GM12864 (cell line): ENCODE measurements around the gene PDE1A.

ENCODE experiments used
- DNase-seq: peaks from one replicate; pipeline ENCODE4 v3.0.0-alpha.2; 2011; ENCODE audit warnings: low read depth
- H3K4me3 ChIP-seq: 2 replicates; pipeline ENCODE4 v1.5.1; 2011; ENCODE audit warnings: mild to moderate bottlenecking, low read depth, low read length, control low read depth
- TF ChIP-seq, protein P1 (sequence below): IDR thresholded peaks from 2 replicates; pipeline ENCODE4 v1.5.1; 2011; ENCODE audit warnings: low read depth, mild to moderate bottlenecking, moderate library complexity, low read length, control low read depth, inconsistent platforms; ENCODE audit errors: missing control alignments

Gene PDE1A

DNA sequence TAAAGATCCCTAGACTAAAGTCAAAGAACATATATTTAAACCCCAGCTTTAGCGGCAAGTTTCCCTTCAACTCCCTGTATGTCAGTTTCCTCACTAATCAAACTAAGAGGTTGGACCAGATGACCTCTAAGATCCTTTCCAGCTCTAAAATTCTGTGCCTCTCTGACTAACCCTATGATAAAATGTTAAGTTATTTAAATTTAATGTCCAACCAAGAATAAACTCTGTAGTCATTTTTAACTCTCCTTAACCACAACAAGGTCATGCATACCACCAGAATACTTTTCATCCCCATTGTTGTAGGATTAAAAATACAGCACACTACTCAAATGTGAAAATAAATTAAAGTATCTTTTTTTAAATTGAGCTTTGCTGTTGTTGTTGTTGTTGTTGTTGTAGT, 5.2 kb upstream of the PDE1A start:
- DNase-seq, result no peak
- TF ChIP-seq, protein P1, sequence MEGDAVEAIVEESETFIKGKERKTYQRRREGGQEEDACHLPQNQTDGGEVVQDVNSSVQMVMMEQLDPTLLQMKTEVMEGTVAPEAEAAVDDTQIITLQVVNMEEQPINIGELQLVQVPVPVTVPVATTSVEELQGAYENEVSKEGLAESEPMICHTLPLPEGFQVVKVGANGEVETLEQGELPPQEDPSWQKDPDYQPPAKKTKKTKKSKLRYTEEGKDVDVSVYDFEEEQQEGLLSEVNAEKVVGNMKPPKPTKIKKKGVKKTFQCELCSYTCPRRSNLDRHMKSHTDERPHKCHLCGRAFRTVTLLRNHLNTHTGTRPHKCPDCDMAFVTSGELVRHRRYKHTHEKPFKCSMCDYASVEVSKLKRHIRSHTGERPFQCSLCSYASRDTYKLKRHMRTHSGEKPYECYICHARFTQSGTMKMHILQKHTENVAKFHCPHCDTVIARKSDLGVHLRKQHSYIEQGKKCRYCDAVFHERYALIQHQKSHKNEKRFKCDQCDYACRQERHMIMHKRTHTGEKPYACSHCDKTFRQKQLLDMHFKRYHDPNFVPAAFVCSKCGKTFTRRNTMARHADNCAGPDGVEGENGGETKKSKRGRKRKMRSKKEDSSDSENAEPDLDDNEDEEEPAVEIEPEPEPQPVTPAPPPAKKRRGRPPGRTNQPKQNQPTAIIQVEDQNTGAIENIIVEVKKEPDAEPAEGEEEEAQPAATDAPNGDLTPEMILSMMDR, result no peak
- no peak overlapping the region for H3K4me3 ChIP-seq

GRCh38 chr2:182428476-182428875, 1.6 kb upstream of the PDE1A start:
- no peak overlapping the region for H3K4me3 ChIP-seq
- TF ChIP-seq, protein P1, result no peak
- no peak for DNase-seq

- H3K4me3 ChIP-seq, result no peak overlapping the region
- TF ChIP-seq, protein P1, result no peak
- no peak for DNase-seq
These were observed 536 bp downstream of the PDE1A start for GRCh38 chr2:182426082-182426917.

- no peak overlapping the region for H3K4me3 ChIP-seq
- TF ChIP-seq, protein P1, result no peak
- DNase-seq, result no peak
These were observed 4.0 kb downstream of the PDE1A start for GRCh38 chr2:182422864-182423263.

DNA sequence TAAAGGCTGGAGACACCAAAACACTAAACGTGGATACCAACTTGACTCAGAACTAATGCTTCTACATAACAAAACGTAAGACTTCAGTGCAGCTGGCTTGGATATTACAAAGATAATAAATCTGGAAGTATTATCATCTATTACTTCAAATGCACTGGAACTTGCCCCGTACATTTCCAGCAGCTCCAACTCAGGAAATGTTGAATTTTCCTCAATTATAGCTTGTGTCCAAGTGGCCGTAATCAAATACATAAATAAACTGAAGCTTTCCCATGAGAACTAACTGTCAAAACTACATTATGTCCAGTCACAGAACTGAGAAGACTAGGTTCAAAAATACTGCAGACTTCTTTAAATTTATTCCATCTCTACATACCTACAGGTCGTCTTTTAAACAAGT, 6.2 kb downstream of the PDE1A start:
- no peak overlapping the region for H3K4me3 ChIP-seq
- no peak for DNase-seq
- TF ChIP-seq, protein P1, result no peak

DNA sequence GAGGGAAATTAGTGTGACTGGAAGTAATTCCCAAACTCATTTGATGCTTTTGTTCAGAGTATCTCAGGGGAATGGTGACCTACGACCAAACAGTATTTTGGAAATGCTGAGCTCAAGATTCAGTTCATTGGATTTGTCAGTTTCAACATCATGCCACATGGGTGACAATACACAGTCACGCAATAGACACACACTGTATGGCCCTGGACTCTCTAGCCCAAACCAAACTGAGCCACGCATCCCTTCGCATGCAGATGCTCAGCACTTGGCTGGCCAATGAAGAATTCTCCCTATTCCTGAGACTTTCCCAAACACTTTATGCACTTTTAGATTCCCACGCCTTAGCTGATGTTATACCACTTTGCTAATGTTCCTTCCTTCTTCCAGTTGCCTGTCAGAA, 10.0 kb downstream of the PDE1A start:
- TF ChIP-seq, protein P1, result no peak
- DNase-seq, result no peak
- H3K4me3 ChIP-seq, result no peak overlapping the region

DNA sequence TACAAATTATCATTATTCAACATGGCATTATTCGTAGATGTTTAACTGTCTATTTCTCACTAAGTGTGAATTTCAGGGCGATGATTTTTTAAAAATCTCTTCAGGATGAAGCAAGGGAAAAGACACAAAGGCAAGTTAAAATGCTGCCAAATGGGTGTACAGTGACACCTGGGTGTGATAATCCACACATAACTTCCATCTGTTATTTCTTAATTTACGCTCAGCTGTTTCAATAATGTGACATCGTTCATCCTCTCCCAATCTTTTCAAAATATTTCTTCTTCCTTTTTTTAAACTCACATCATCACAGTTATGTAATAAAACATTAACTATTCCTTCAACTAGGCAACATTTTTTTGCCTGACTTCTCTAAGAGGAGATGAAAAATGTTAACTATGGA, 10.6 kb downstream of the PDE1A start:
- TF ChIP-seq, protein P1, result no peak
- DNase-seq, result no peak
- no peak overlapping the region for H3K4me3 ChIP-seq
